ENCODE results near the gene TANGO2.

The TANGO2 gene

GRCh38 chr22:20022978-20023613, 2.2 kb downstream of the TANGO2 start:
- in situ Hi-C loops (cut with MboI; ENCODE audit: low pct_unique_long_range_greater_than_20kb, low sequenced_read_pairs, unreplicated experiment) = no loop called here

GRCh38 chr22:20024225-20024624, 3.3 kb downstream of the TANGO2 start:
- in situ Hi-C loops (cut with MboI; ENCODE audit: low pct_unique_long_range_greater_than_20kb, low sequenced_read_pairs, unreplicated experiment) = no loop called here
- no peak for TF ChIP-seq CTCF (IDR thresholded peaks at IDR 0.05; ENCODE audit: extremely low read depth, insufficient read depth, missing control alignments)
- DNase-seq (ENCODE audit: low spot score) = no peak

More at GRCh38 chr22:20022978-20023613, 2.2 kb downstream of the TANGO2 start:
- TF ChIP-seq CTCF (IDR thresholded peaks at IDR 0.05; ENCODE audit: extremely low read depth, insufficient read depth, missing control alignments) = no peak
- DNase-seq (ENCODE audit: low spot score) = no peak

GRCh38 chr22:20024650-20025397, 3.9 kb downstream of the TANGO2 start:
- in situ Hi-C loops (cut with MboI; ENCODE audit: low pct_unique_long_range_greater_than_20kb, low sequenced_read_pairs, unreplicated experiment) = loop anchor here (5.0 kb wide), 1 partner anchor 47 kb away; no protein-coding TSS in a partner anchor
- DNase-seq (ENCODE audit: low spot score) = no peak
- TF ChIP-seq CTCF (IDR thresholded peaks at IDR 0.05; ENCODE audit: extremely low read depth, insufficient read depth, missing control alignments) = no peak

GRCh38 chr22:20025401-20026203, 4.7 kb downstream of the TANGO2 start:
- no peak for DNase-seq (ENCODE audit: low spot score)
- in situ Hi-C loops (cut with MboI; ENCODE audit: low pct_unique_long_range_greater_than_20kb, low sequenced_read_pairs, unreplicated experiment) = loop anchor here (5.0 kb wide), 1 partner anchor 47 kb away; no protein-coding TSS in a partner anchor
- no peak for TF ChIP-seq CTCF (IDR thresholded peaks at IDR 0.05; ENCODE audit: extremely low read depth, insufficient read depth, missing control alignments)

GRCh38 chr22:20026204-20026908, 5.4 kb downstream of the TANGO2 start:
- in situ Hi-C loops (cut with MboI; ENCODE audit: low pct_unique_long_range_greater_than_20kb, low sequenced_read_pairs, unreplicated experiment) = loop anchor here (5.0 kb wide), 1 partner anchor 46 kb away; no protein-coding TSS in a partner anchor

More at GRCh38 chr22:20026204-20026908, 5.4 kb downstream of the TANGO2 start:
- no peak for TF ChIP-seq CTCF (IDR thresholded peaks at IDR 0.05; ENCODE audit: extremely low read depth, insufficient read depth, missing control alignments)
- DNase-seq (ENCODE audit: low spot score) = no peak
